ENCODE data around the gene TMEM45B. TPM values are rescaled to one million over a fixed set of nuclear protein-coding genes. Genes with fewer than 3 reads are reported as not detected.

The TMEM45B gene
- not detected for total RNA-seq
- polyA plus RNA-seq: under 1 TPM in 1 of 2 donors, not detected in 1; 0.04 TPM
- long read RNA-seq, donor 1: 0 reads
- long read RNA-seq, donor 2: 0 reads
- long read RNA-seq, donor 3: 0 reads

GRCh38 chr11:129815596-129816461 is at the start of gene TMEM45B:
TSS of gene TMEM45B (plus strand) at chr11:129815848. CDS start at chr11:129852483, 36,635 bp downstream.
- intact Hi-C loops (cut with DNase I): no loop called here
- H3K27ac ChIP-seq: no peak within 1 kb of the TSS
- ATAC-seq: peak in 2 of 4 donors; percentile 31 to 46
- no peak for DNase-seq
- no peak for TF ChIP-seq POLR2A (IDR thresholded peaks at IDR 0.05)
- TF ChIP-seq, protein P1, sequence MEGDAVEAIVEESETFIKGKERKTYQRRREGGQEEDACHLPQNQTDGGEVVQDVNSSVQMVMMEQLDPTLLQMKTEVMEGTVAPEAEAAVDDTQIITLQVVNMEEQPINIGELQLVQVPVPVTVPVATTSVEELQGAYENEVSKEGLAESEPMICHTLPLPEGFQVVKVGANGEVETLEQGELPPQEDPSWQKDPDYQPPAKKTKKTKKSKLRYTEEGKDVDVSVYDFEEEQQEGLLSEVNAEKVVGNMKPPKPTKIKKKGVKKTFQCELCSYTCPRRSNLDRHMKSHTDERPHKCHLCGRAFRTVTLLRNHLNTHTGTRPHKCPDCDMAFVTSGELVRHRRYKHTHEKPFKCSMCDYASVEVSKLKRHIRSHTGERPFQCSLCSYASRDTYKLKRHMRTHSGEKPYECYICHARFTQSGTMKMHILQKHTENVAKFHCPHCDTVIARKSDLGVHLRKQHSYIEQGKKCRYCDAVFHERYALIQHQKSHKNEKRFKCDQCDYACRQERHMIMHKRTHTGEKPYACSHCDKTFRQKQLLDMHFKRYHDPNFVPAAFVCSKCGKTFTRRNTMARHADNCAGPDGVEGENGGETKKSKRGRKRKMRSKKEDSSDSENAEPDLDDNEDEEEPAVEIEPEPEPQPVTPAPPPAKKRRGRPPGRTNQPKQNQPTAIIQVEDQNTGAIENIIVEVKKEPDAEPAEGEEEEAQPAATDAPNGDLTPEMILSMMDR (IDR thresholded peaks at IDR 0.05): no peak
- peak within 1 kb of the TSS in 2 of 12 donors; percentile 22 to 35 for H3K4me3 ChIP-seq
- no peaks in the 10 kb centered on the region for H3K9me3 ChIP-seq
- peaks cover 0 to 49% (median 17%) of the 10 kb centered on the region in 9 donors for H3K27me3 ChIP-seq
- H3K4me1 ChIP-seq: peaks cover 0 to 8% (median 0%) of the 10 kb centered on the region in 12 donors
- WGBS, 4 donors: 1 to 12% (median 2%) methylated on average over 30 to 68 of the region's 68 CpGs
- H3K36me3 ChIP-seq: no peaks in the 10 kb centered on the region

DNA sequence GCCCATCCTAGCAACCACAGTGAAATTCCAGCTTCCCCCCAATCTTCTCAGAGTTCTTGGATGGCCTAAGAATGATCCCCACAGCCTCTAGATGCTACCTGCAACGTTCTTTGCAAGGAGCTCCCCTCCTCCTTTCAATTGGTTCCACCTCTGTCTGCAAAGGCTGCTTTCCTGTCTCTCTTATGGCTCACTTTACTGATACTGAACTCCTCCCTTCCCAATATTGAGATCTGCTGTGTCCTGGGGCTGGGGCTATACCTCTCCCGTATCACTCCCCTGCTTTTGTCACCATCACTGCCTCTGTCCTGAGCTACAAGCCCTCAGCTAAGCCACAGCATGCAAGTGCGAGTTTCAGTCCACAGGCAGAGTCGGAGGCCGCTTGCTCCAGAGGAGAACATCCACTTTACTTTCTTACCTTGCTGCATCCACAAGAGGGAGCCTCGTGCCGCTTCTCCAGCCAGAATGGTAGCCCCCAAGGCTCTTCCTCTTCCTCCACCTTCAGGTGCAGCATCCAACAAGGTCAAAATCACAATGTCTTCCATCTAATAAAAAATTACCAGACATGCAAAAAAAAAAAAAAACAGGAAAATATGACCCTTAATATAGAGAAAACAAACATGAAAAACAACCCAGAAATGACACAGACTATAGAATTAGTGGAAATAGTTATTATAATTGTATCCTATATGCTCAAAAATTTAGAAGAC is 48.6 kb upstream of the TMEM45B start:
- H3K27me3 ChIP-seq: peaks cover 0 to 4% (median 0%) of the 10 kb centered on the region in 9 donors
- no peak for TF ChIP-seq POLR2A (IDR thresholded peaks at IDR 0.05)
- TF ChIP-seq, protein P1 (IDR thresholded peaks at IDR 0.05): peak in 6 of 12 donors; percentile 18 to 37 (median 24)
- 11 to 20% (median 17%) methylated on average over 7 of the region's 7 CpGs for WGBS, 4 donors
- intact Hi-C loops (cut with DNase I): no loop called here
- ATAC-seq (peak in 1 of 4 donors; percentile 51), DNase-seq (no peak)
- H3K36me3 ChIP-seq: no peaks in the 10 kb centered on the region
- no peaks in the 10 kb centered on the region for H3K4me1 ChIP-seq
- no peak overlapping the region for H3K4me3 ChIP-seq
- H3K9me3 ChIP-seq: peaks cover 0 to 21% (median 0%) of the 10 kb centered on the region in 12 donors
- no peak overlapping the region for H3K27ac ChIP-seq

DNA sequence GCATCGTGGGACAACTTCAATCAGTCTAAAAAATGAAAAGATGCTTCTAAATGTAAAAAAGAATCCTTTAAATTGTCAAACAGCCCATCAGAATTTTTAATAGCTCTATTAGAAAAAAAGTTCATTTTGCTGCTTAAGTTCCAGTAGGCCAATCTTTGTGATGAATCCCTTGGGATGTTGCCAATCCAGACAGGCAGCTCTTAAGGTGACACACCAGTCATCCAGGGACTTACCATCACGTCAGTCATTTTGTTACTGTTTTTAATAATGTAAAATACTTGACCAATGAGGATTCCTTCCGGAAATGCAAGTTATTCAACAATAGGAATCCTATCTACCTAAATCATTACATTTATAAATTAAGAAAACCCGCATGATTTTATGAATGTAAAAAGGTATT is 47.8 kb upstream of the TMEM45B start:
- intact Hi-C loops (cut with DNase I): no loop called here
- H3K9me3 ChIP-seq: peaks cover 0 to 24% (median 0%) of the 10 kb centered on the region in 12 donors
- H3K4me3 ChIP-seq: no peak overlapping the region
- H3K27me3 ChIP-seq: peaks cover 0 to 3% (median 0%) of the 10 kb centered on the region in 9 donors
- TF ChIP-seq, protein P1 (IDR thresholded peaks at IDR 0.05): no peak
- TF ChIP-seq POLR2A (IDR thresholded peaks at IDR 0.05): no peak
- WGBS, 4 donors: 67 to 74% (median 71%) methylated on average over 4 of the region's 4 CpGs
- ATAC-seq (no peak), DNase-seq (no peak)
- H3K27ac ChIP-seq: no peak overlapping the region
- no peaks in the 10 kb centered on the region for H3K4me1 ChIP-seq
- H3K36me3 ChIP-seq: no peaks in the 10 kb centered on the region

GRCh38 chr11:129768356-129768755 is 47.3 kb upstream of the TMEM45B start:
- ATAC-seq (no peak), DNase-seq (no peak)
- H3K4me3 ChIP-seq: no peak overlapping the region
- H3K27me3 ChIP-seq: no peaks in the 10 kb centered on the region
- peaks cover 0 to 26% (median 0%) of the 10 kb centered on the region in 12 donors for H3K9me3 ChIP-seq
- H3K36me3 ChIP-seq: no peaks in the 10 kb centered on the region
- H3K4me1 ChIP-seq: no peaks in the 10 kb centered on the region
- H3K27ac ChIP-seq: no peak overlapping the region
- intact Hi-C loops (cut with DNase I): no loop called here
- 83 to 96% (median 85%) methylated on average over 1 of the region's 1 CpG for WGBS, 4 donors
- TF ChIP-seq POLR2A (IDR thresholded peaks at IDR 0.05): no peak
- TF ChIP-seq, protein P1 (IDR thresholded peaks at IDR 0.05): no peak
